Uterus (tissue), 4 donors: Measurements from ENCODE around the gene CST3. TPM values are rescaled to one million over a fixed set of nuclear protein-coding genes. Genes with fewer than 3 reads are reported as not detected.

Source experiments
- DNase-seq, 2 donors: peaks; one replicate each; pipeline ENCODE4 v3.0.0-alpha.2; 2019 to 2020
- H3K27ac ChIP-seq, 2 donors: fragments of 200-600 bp; sonication (generic); 1 replicate in 1 of 2; 2 replicates in 1 of 2; pipeline ENCODE4 v1.5.1; 2016 to 2018
- H3K27me3 ChIP-seq, 2 donors: fragments of 200-600 bp; sonication (generic); one replicate each; pipeline ENCODE4 v1.5.1; 2018 to 2019; ENCODE audit warnings: control low read depth in 1 of 2
- H3K36me3 ChIP-seq, 2 donors: fragments of 200-600 bp; sonication (generic); one replicate each; pipeline ENCODE4 v1.5.1; 2019; ENCODE audit warnings: control low read depth in 1 of 2
- H3K4me1 ChIP-seq, 2 donors: fragments of 200-600 bp; sonication (generic); one replicate each; pipeline ENCODE4 v1.5.1; 2018 to 2019; ENCODE audit warnings: control low read depth in 1 of 2
- H3K4me3 ChIP-seq, 2 donors: fragments of 200-600 bp; sonication (generic); 1 replicate in 1 of 2; 2 replicates in 1 of 2; pipeline ENCODE4 v1.5.1; 2018 to 2019; ENCODE audit warnings: mild to moderate bottlenecking in 1 of 2
- H3K9me3 ChIP-seq, 2 donors: fragments of 200-600 bp; sonication (generic); one replicate each; pipeline ENCODE4 v1.5.1; 2019; ENCODE audit warnings: control low read depth in 1 of 2
- CTCF ChIP-seq, 4 experiments: fragments of 200-600 bp in 2 of 4; fragments of 450-650 bp in 2 of 4; sonication (generic) in 2 of 4; IDR thresholded peaks; one replicate each; pipeline ENCODE4 v1.5.1; 2016 to 2019; ENCODE audit warnings: antibody characterized with exemption in 4 of 4, mild to moderate bottlenecking in 2 of 4, moderate library complexity in 1 of 4
- POLR2A ChIP-seq, 2 donors: fragments of 450-650 bp; IDR thresholded peaks; one replicate each; pipeline ENCODE4 v1.6.1; 2016; ENCODE audit warnings: antibody characterized with exemption in 2 of 2, mild to moderate bottlenecking in 1 of 2, moderate library complexity in 1 of 2
- intact Hi-C: fragments of 100-400 bp; cut with DNase I; formaldehyde crosslinking; loops from one replicate; pipeline ENCODE4 v1.15.1; 2023; ENCODE audit warnings: low total_unique reads
- total RNA-seq, 4 donors: library from RNA; depleted of rRNA in 3 of 4; stranded (reverse); fragments of >200 nt in 3 of 4; gene quantifications; one replicate each; pipeline versions ENCODE4 v1.1.0 to v1.2.4, GENCODE V29; 2014 to 2023
- donor health status: DM: yes; HTN: yes; CAD: no.

CST3 gene
- total RNA-seq, 4 donors from 2014 or later = 205 to 1,148 (median 624) TPM

- Histone ChIP-seq H3K36me3 (no peaks in the 10 kb centered on the region), H3K9me3 (no peaks in the 10 kb centered on the region), H3K27ac (peak overlapping the region in 1 of 2 donors; percentile 8), H3K4me3 (no peak overlapping the region), H3K27me3 (no peaks in the 10 kb centered on the region), H3K4me1 (peaks cover 7 to 12% of the 10 kb centered on the region in 2 donors)
- intact Hi-C loops = no loop called here
- DNase-seq = no peak
- TF ChIP-seq CTCF (IDR thresholded peaks at IDR 0.05) (no peak), POLR2A (IDR thresholded peaks at IDR 0.05) (no peak)
Observed at GRCh38 chr20:23631226-23631822, 6.4 kb downstream of the CST3 start.

GRCh38 chr20:23630392-23630849 is 7.3 kb downstream of the CST3 start:
- Histone ChIP-seq H3K4me3 (no peak overlapping the region), H3K9me3 (no peaks in the 10 kb centered on the region), H3K4me1 (peaks cover 2 to 13% of the 10 kb centered on the region in 2 donors), H3K36me3 (no peaks in the 10 kb centered on the region), H3K27me3 (no peaks in the 10 kb centered on the region), H3K27ac (peak overlapping the region; percentile 57 to 61)
- intact Hi-C loops = no loop called here
- no peak for DNase-seq
- no peak for TF ChIP-seq POLR2A (IDR thresholded peaks at IDR 0.05)
- no peak for TF ChIP-seq CTCF (IDR thresholded peaks at IDR 0.05)

- intact Hi-C loops = no loop called here
- TF ChIP-seq CTCF (IDR thresholded peaks at IDR 0.05) = no peak
- no peak for TF ChIP-seq POLR2A (IDR thresholded peaks at IDR 0.05)
- DNase-seq = no peak
- Histone ChIP-seq H3K27me3 (no peaks in the 10 kb centered on the region), H3K36me3 (no peaks in the 10 kb centered on the region), H3K9me3 (no peaks in the 10 kb centered on the region), H3K27ac (peak overlapping the region; percentile 57 to 61), H3K4me1 (peaks cover 0 to 13% of the 10 kb centered on the region in 2 donors), H3K4me3 (no peak overlapping the region)
Observed at GRCh38 chr20:23629542-23630391, 8.0 kb downstream of the CST3 start.

GRCh38 chr20:23629017-23629541 is 8.7 kb downstream of the CST3 start:
- TF ChIP-seq CTCF (IDR thresholded peaks at IDR 0.05) (no peak), POLR2A (IDR thresholded peaks at IDR 0.05) (no peak)
- no peaks in the 10 kb centered on the region for H3K36me3 ChIP-seq
- intact Hi-C loops = no loop called here
- H3K27ac ChIP-seq = peak overlapping the region; percentile 57 to 64
- no peaks in the 10 kb centered on the region for H3K9me3 ChIP-seq
- no peak overlapping the region for H3K4me3 ChIP-seq
- no peaks in the 10 kb centered on the region for H3K27me3 ChIP-seq
- DNase-seq = peak in 1 of 2 donors; percentile 72
- peaks cover 0 to 13% of the 10 kb centered on the region in 2 donors for H3K4me1 ChIP-seq
